ENCODE measurements around the gene SGPP2.

- TF ChIP-seq, protein P1, sequence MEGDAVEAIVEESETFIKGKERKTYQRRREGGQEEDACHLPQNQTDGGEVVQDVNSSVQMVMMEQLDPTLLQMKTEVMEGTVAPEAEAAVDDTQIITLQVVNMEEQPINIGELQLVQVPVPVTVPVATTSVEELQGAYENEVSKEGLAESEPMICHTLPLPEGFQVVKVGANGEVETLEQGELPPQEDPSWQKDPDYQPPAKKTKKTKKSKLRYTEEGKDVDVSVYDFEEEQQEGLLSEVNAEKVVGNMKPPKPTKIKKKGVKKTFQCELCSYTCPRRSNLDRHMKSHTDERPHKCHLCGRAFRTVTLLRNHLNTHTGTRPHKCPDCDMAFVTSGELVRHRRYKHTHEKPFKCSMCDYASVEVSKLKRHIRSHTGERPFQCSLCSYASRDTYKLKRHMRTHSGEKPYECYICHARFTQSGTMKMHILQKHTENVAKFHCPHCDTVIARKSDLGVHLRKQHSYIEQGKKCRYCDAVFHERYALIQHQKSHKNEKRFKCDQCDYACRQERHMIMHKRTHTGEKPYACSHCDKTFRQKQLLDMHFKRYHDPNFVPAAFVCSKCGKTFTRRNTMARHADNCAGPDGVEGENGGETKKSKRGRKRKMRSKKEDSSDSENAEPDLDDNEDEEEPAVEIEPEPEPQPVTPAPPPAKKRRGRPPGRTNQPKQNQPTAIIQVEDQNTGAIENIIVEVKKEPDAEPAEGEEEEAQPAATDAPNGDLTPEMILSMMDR (conservative IDR thresholded peaks at IDR 0.05; ENCODE audit: low read depth, low read length) = no peak
- TF ChIP-seq POLR2A (IDR thresholded peaks at IDR 0.05; ENCODE audit: low read depth, low read length) = no peak
These were observed 122.7 kb downstream of the SGPP2 start for GRCh38 chr2:222547083-222547482.

All from IMR-90 (cell line).